KMS-11 (cell line): Measurements from ENCODE around the gene RNU6-9.
"Not testable (repeated sequence)": the region's sequence is repeated elsewhere in the genome, so short reads cannot be mapped to it uniquely, and the experiment has no call there.

Experiments used
- H2AFZ ChIP-seq: fragments of 200-600 bp; sonication (generic); 2 replicates; pipeline ENCODE4 v1.6.1; 2016; ENCODE audit warnings: antibody characterized with exemption, mixed run types, low read depth
- H3K27ac ChIP-seq: fragments of 200-600 bp; sonication (generic); 2 replicates; pipeline ENCODE4 v1.6.1; 2016; ENCODE audit warnings: mild to moderate bottlenecking, mixed run types
- H3K27me3 ChIP-seq: fragments of 200-600 bp; sonication (generic); 2 replicates; pipeline ENCODE4 v1.6.1; 2017; ENCODE audit warnings: mild to moderate bottlenecking, low read depth, mixed run types, moderate library complexity; ENCODE audit not compliant: insufficient read depth
- H3K36me3 ChIP-seq: fragments of 200-600 bp; sonication (generic); 2 replicates; pipeline ENCODE4 v1.6.1; 2017; ENCODE audit warnings: mild to moderate bottlenecking, mixed run types; ENCODE audit not compliant: insufficient read depth
- H3K4me1 ChIP-seq: fragments of 200-600 bp; sonication (generic); 2 replicates; pipeline ENCODE4 v1.6.1; 2016; ENCODE audit warnings: mild to moderate bottlenecking, low read depth, mixed run types; ENCODE audit not compliant: poor library complexity, severe bottlenecking
- H3K4me2 ChIP-seq: fragments of 200-600 bp; sonication (generic); 2 replicates; pipeline ENCODE4 v1.7.0; 2016; ENCODE audit warnings: mild to moderate bottlenecking, mixed run types
- H3K4me3 ChIP-seq: fragments of 200-600 bp; sonication (generic); IDR thresholded peaks from 2 replicates; pipeline ENCODE4 v1.6.1; 2017; ENCODE audit warnings: low read depth, low read length, mixed read lengths; ENCODE audit not compliant: insufficient read depth
- H3K79me2 ChIP-seq: fragments of 200-600 bp; sonication (generic); 2 replicates; pipeline ENCODE4 v1.6.1; 2016; ENCODE audit warnings: low read depth, mixed run types; ENCODE audit not compliant: insufficient read depth
- H3K9ac ChIP-seq: fragments of 200-600 bp; sonication (generic); 2 replicates; pipeline ENCODE4 v1.6.1; 2016; ENCODE audit warnings: mild to moderate bottlenecking, mixed run types
- H4K20me1 ChIP-seq: fragments of 200-600 bp; sonication (generic); 2 replicates; pipeline ENCODE4 v1.6.1; 2016; ENCODE audit warnings: mild to moderate bottlenecking, mixed run types; ENCODE audit not compliant: insufficient read depth
- TF ChIP-seq, protein P1 (sequence below): fragments of 200-600 bp; sonication (generic); conservative IDR thresholded peaks from 2 replicates; pipeline ENCODE4 v1.6.1; 2017; ENCODE audit warnings: low read depth, mild to moderate bottlenecking, antibody characterized with exemption, low read length, moderate library complexity, mixed read lengths

The RNU6-9 gene

DNA sequence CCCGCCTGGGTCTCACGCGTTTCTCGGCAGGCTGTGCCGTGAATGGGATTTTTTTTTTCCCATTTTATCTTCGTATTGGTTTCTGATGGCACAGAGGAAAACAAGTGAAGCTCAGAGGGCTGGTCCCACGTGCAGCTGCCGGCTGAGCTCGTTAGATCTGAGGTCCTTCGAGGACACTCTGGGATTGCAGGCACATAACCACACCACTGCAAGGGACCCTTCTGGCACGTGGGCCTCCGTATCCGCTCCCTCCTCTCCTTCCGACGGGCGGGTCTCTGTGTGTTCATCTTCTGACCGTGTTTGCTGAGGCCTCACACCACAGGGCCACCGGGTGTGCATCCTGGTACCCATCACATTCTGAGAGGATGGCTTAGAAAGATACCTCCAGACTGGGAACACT lies 17.2 kb upstream of the RNU6-9 start:
- H3K27ac ChIP-seq = no peak overlapping the region
- no peak overlapping the region for H3K4me3 ChIP-seq
- no peaks in the 10 kb centered on the region for H4K20me1 ChIP-seq
- H3K4me1 ChIP-seq = peaks cover 8% of the 10 kb centered on the region
- no peak overlapping the region for H2AFZ ChIP-seq
- H3K27me3 ChIP-seq = no peaks in the 10 kb centered on the region
- no peak overlapping the region for H3K9ac ChIP-seq
- TF ChIP-seq, protein P1, sequence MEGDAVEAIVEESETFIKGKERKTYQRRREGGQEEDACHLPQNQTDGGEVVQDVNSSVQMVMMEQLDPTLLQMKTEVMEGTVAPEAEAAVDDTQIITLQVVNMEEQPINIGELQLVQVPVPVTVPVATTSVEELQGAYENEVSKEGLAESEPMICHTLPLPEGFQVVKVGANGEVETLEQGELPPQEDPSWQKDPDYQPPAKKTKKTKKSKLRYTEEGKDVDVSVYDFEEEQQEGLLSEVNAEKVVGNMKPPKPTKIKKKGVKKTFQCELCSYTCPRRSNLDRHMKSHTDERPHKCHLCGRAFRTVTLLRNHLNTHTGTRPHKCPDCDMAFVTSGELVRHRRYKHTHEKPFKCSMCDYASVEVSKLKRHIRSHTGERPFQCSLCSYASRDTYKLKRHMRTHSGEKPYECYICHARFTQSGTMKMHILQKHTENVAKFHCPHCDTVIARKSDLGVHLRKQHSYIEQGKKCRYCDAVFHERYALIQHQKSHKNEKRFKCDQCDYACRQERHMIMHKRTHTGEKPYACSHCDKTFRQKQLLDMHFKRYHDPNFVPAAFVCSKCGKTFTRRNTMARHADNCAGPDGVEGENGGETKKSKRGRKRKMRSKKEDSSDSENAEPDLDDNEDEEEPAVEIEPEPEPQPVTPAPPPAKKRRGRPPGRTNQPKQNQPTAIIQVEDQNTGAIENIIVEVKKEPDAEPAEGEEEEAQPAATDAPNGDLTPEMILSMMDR = no peak
- no peak overlapping the region for H3K4me2 ChIP-seq
- no peaks in the 10 kb centered on the region for H3K36me3 ChIP-seq
- H3K79me2 ChIP-seq = no peaks in the 10 kb centered on the region

DNA sequence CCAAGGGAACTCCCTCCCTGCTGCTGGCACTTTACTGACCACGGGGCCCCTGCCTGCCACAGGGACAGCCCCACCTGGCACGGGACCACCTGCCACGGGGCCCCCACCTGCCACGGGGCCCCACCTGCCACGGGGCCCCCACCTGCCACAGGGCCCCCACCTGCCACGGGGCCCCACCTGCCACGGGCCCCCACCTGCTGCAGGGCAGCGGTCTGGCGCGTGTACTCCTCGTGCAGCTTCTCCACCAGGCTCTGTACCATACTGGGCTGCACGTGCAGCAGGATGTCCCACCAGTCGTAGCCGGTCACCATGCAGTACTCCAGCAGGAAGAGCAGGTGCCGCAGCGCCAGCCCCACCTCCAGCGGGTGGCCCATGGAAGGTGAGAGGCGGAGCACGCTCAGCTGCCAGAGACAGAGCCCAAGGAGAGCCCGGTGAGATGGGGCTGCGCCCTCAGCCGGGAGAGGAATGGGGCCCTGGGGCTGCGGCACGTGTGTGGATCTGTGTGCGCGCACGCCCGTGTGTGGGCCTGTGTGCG lies 16.4 kb upstream of the RNU6-9 start:
- Histone ChIP-seq H3K4me2 (no peak overlapping the region), H3K79me2 (no peaks in the 10 kb centered on the region), H3K27ac (no peak overlapping the region), H3K9ac (no peak overlapping the region), H3K36me3 (no peaks in the 10 kb centered on the region), H4K20me1 (no peaks in the 10 kb centered on the region), H3K4me1 (peaks cover 7% of the 10 kb centered on the region), H2AFZ (no peak overlapping the region), H3K27me3 (no peaks in the 10 kb centered on the region), H3K4me3 (no peak overlapping the region)
- TF ChIP-seq, protein P1 = no peak

DNA sequence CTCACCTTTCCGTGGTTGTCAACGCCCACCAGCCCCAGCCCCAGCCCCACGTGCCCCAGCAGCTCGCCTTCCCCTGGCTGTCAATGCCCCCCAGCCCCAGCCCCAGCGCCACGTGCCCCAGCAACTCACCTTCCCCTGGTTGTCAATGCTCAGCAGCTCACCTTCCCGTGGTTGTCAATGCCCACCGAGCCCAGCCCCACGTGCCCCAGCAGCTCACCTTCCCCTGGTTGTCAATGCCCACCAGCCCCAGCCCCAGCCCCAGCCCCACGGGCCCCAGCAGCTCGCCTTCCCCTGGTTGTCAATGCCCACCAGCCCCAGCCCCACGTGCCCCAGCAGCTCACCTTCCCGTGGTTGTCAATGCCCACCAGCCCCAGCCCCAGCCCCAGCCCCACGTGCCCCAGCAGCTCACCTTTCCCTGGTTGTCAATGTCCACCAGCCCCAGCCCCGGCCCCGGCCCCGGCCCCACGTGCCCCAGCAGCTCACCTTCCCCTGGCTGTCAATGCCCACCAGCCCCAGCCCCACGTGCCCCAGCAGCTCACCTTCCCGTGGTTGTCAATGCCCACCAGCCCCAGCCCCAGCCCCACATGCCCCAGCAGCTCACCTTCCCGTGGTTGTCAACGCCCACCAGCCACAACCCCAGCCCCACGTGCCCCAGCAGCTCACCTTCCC lies 15.2 kb upstream of the RNU6-9 start:
- H3K79me2 ChIP-seq, H3K4me1 ChIP-seq, H3K4me3 ChIP-seq, H3K9ac ChIP-seq, H3K36me3 ChIP-seq, H2AFZ ChIP-seq, H3K4me2 ChIP-seq, H3K27me3 ChIP-seq, H3K27ac ChIP-seq, H4K20me1 ChIP-seq: not testable (repeated sequence)

DNA sequence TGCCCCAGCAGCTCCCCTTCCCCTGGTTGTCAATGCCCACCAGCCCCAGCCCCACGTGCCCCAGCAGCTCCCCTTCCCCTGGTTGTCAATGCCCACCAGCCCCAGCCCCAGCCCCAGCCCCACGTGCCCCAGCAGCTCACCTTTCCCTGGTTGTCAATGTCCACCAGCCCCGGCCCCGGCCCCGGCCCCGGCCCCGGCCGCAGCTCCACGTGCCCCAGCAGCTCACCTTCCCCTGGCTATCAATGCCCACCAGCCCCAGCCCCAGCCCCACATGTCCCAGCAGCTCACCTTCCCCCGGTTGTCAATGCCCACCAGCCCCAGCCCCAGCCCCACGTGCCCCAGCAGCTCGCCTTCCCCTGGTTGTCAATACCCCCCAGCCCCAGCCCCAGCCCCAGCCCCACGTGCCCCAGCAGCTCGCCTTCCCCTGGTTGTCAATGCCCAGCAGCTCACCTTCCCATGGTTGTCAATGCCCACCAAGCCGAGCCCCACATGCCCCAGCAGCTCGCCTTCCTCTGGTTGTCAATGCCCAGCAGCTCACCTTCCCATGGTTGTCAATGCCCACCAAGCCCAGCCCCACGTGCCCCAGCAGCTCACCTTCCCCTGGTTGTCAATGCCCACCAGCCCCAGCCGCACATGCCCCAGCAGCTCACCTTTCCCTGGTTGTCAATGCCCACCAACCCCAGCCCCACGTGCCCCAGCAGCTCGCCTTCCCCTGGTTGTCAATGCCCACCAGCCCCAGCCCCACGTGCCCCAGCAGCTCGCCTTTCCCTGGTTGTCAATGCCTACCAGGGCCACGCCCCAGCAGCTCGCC lies 14.3 kb upstream of the RNU6-9 start:
- not testable (repeated sequence) for H3K36me3 ChIP-seq, H4K20me1 ChIP-seq, H3K4me3 ChIP-seq, H3K27ac ChIP-seq, H3K9ac ChIP-seq, H3K4me1 ChIP-seq, H3K27me3 ChIP-seq, H3K4me2 ChIP-seq, H2AFZ ChIP-seq, H3K79me2 ChIP-seq

DNA sequence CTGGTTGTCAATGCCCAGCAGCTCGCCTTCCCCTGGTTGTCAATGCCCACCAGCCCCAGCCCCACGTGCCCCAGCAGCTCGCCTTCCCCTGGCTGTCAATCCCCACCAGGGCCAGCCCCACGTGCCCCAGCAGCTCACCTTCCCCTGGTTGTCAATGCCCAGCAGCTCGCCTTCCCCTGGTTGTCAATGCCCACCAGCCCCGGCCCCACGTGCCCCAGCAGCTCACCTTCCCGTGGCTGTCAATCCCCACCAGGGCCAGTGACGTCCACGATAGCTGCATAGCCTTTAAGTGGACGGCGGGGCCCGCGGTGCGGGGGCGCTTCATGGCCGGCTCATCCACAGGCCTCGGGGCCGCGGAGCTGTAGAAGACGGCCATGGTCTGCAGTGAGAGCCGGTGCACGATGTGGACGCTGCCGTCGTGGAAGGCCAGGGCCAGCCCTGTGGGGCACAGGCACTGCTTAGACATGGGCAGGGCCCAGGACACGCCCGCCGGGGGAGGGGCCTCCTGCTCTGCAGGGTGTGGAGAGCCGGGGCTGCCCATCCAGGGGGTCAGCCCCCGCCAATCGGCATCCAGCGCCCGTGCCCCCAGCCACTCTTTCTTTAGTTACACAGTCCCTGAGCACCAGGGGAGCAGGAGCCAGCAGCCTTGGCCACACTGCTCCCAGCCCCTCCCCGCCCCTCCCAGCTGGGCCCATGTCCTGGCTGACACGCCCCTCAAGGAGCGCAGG lies 13.4 kb upstream of the RNU6-9 start:
- TF ChIP-seq, protein P1 = no peak
- Histone ChIP-seq H3K79me2 (no peaks in the 10 kb centered on the region), H3K4me3 (no peak overlapping the region), H3K27me3 (no peaks in the 10 kb centered on the region), H3K27ac (no peak overlapping the region), H3K4me1 (no peaks in the 10 kb centered on the region), H3K4me2 (no peak overlapping the region), H3K9ac (no peak overlapping the region), H4K20me1 (no peaks in the 10 kb centered on the region), H2AFZ (no peak overlapping the region), H3K36me3 (no peaks in the 10 kb centered on the region)
